PC-3 (cell line): ENCODE data around the gene PSAPL1. TPM values are rescaled to one million over a fixed set of nuclear protein-coding genes. Genes with fewer than 3 reads are reported as not detected.

Experiments
- ATAC-seq: fragments of 200-7000 bp; cut with Tn5 transposase; 2 replicates; pipeline ENCODE4 v1.9.1; 2020; ENCODE audit warnings: mild to moderate bottlenecking, moderate library complexity
- BruUV-seq: library from RNA; stranded (reverse); fragments of 400-500 nt; replicated peaks from 2 replicates; lab custom pipeline; 2021; lab: Mats Ljungman, UMichigan
- CTCF ChIA-PET: fragments of 300-600 bp; sonication (Branson Sonifier 250); formaldehyde crosslinking; loops from one replicate; lab custom pipeline; 2022; ENCODE audit warnings: antibody characterized with exemption; lab: Charles Lee
- POLR2A ChIA-PET: fragments of 300-600 bp; sonication (Branson Sonifier 250); formaldehyde crosslinking; loops from one replicate; lab custom pipeline; 2022; ENCODE audit warnings: antibody characterized with exemption; ENCODE audit not compliant: unreplicated experiment; lab: Charles Lee
- DNase-seq: peaks from one replicate; pipeline ENCODE4 v3.0.0-alpha.2; 2015
- H2AFZ ChIP-seq: fragments of 300-600 bp; sonication (generic); 2 replicates; pipeline ENCODE4 v1.6.0; 2016; ENCODE audit warnings: antibody characterized with exemption, low read length
- H3F3A ChIP-seq: fragments of 300-600 bp; sonication (generic); one replicate; pipeline ENCODE4 v1.6.0; 2017; ENCODE audit warnings: antibody characterized with exemption, low read length, control low read depth, mild to moderate bottlenecking; ENCODE audit not compliant: unreplicated experiment
- H3K27ac ChIP-seq: fragments of 300-600 bp; sonication (generic); 2 replicates; pipeline ENCODE4 v1.5.1; 2016; ENCODE audit warnings: mild to moderate bottlenecking, low read length
- H3K27me3 ChIP-seq: fragments of 300-600 bp; sonication (generic); 2 replicates; pipeline ENCODE4 v1.6.1; 2016; ENCODE audit warnings: low read length, mixed read lengths
- H3K36me3 ChIP-seq: fragments of 300-600 bp; sonication (generic); 2 replicates; pipeline ENCODE4 v1.6.1; 2016; ENCODE audit warnings: low read depth, mixed run types, low read length, mixed read lengths
- H3K4me1 ChIP-seq: fragments of 300-600 bp; sonication (generic); 2 replicates; pipeline ENCODE4 v1.5.1; 2016; ENCODE audit warnings: low read length; ENCODE audit not compliant: insufficient read depth
- H3K4me2 ChIP-seq: fragments of 300-600 bp; sonication (generic); 2 replicates; pipeline ENCODE4 v1.6.0; 2016; ENCODE audit warnings: low read length
- H3K4me3 ChIP-seq: fragments of 300-600 bp; sonication (generic); 2 replicates; pipeline ENCODE4 v1.5.1; 2016; ENCODE audit warnings: mild to moderate bottlenecking, low read length, mixed read lengths
- H3K79me2 ChIP-seq: fragments of 300-600 bp; sonication (generic); 2 replicates; pipeline ENCODE4 v1.6.1; 2017; ENCODE audit warnings: low read length, mixed read lengths
- H3K9ac ChIP-seq: fragments of 300-600 bp; sonication (generic); 2 replicates; pipeline ENCODE4 v1.6.0; 2016; ENCODE audit warnings: mild to moderate bottlenecking, low read length
- H3K9me2 ChIP-seq: fragments of 300-600 bp; sonication (generic); replicated peaks from 2 replicates; pipeline ENCODE4 v1.6.1; 2016; ENCODE audit warnings: mixed run types, low read length, mixed read lengths
- H3K9me3 ChIP-seq: fragments of 300-600 bp; sonication (generic); 2 replicates; pipeline ENCODE4 v1.6.1; 2016; ENCODE audit warnings: low read length, mixed read lengths
- H4K20me1 ChIP-seq: fragments of 300-600 bp; sonication (generic); 2 replicates; pipeline ENCODE4 v1.6.1; 2016; ENCODE audit warnings: low read length, mixed read lengths
- EZH2 ChIP-seq: fragments of 300-600 bp; sonication (generic); IDR thresholded peaks from one replicate; pipeline ENCODE4 v1.6.1; 2017; ENCODE audit warnings: antibody characterized with exemption, mild to moderate bottlenecking, low read length; ENCODE audit not compliant: unreplicated experiment
- EZH2phosphoT487 ChIP-seq: fragments of 300-600 bp; sonication (generic); IDR thresholded peaks from 2 replicates; pipeline ENCODE4 v1.6.1; 2018; ENCODE audit warnings: mild to moderate bottlenecking, antibody characterized with exemption, low read length, borderline replicate concordance
- intact Hi-C: fragments of 100-400 bp; cut with micrococcal nuclease; formaldehyde crosslinking; loops from 2 replicates; pipeline ENCODE4 v1.9.0; 2023
- total RNA-seq: library from RNA; depleted of rRNA; stranded (reverse); fragments of >200 nt; gene quantifications from 2 replicates; pipeline ENCODE4 v1.2.3, GENCODE V29; 2014
- TF ChIP-seq, protein P1 (sequence below): fragments of 300-600 bp; sonication (generic); conservative IDR thresholded peaks from 2 replicates; pipeline ENCODE4 v1.5.1; 2017; ENCODE audit warnings: antibody characterized with exemption, low read depth, mild to moderate bottlenecking, low read length

Gene PSAPL1
- total RNA-seq, 1 experiment from 2014 or later = 0.15 TPM

DNA sequence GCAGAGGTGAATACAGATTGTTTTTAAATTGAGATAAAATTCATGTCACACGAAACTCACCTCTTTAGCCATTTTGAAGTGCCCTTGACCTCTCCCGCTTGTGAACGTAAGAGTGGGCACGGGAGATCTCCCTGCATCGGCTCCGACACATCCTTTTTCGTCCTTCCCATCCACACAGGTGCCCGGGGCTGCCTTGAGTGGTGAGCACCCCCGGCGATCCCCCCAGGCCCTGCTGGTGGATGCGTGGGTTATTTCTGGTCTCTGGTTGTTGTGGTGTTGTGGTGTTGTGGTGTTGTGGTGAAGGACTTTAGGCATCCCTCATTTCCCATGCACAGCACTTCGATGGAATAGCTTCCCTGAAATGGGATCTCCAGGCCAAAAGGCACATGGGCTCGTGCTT is 46.1 kb downstream of the PSAPL1 start:
- peaks cover 4% of the 10 kb centered on the region; the same call in 1 of the 2 replicates for H3K4me1 ChIP-seq
- ATAC-seq = no peak
- no peak overlapping the region for H3K4me2 ChIP-seq

DNA sequence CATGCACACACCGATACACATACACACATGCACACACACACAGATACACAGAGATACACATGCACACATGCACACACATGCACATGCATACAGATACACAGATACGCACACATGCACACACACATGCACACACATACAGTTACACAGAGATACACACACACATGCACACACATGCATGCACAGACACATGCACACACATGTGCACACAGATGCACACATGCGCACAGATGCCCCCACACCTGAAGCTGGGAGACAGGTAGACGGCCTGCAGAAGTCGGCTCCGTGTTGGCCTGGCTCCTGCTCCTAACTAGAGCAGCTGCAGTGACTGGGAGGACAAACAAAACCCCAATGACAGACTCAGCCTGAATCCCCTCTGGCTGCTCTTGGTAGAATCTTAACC is 46.8 kb downstream of the PSAPL1 start:
- H3K27me3 ChIP-seq = no peaks in the 10 kb centered on the region
- H3K9ac ChIP-seq = no peak overlapping the region
- no peak overlapping the region for H3K27ac ChIP-seq
- POLR2A ChIA-PET = no interaction called here
- H3K9me2 ChIP-seq = no peaks in the 10 kb centered on the region
- no peaks in the 10 kb centered on the region for H4K20me1 ChIP-seq
- no peaks in the 10 kb centered on the region for H3F3A ChIP-seq
- CTCF ChIA-PET = no interaction called here
- no peaks in the 10 kb centered on the region for H3K79me2 ChIP-seq
- no peak overlapping the region for H2AFZ ChIP-seq
- DNase-seq (no peak), ATAC-seq (no peak)
- H3K4me1 ChIP-seq = no peaks in the 10 kb centered on the region
- BruUV-seq = no TSS peak
- no peak overlapping the region for H3K4me3 ChIP-seq
- H3K4me2 ChIP-seq = no peak overlapping the region
- intact Hi-C loops = no loop called here
- no peaks in the 10 kb centered on the region for H3K36me3 ChIP-seq
- TF ChIP-seq, protein P1, sequence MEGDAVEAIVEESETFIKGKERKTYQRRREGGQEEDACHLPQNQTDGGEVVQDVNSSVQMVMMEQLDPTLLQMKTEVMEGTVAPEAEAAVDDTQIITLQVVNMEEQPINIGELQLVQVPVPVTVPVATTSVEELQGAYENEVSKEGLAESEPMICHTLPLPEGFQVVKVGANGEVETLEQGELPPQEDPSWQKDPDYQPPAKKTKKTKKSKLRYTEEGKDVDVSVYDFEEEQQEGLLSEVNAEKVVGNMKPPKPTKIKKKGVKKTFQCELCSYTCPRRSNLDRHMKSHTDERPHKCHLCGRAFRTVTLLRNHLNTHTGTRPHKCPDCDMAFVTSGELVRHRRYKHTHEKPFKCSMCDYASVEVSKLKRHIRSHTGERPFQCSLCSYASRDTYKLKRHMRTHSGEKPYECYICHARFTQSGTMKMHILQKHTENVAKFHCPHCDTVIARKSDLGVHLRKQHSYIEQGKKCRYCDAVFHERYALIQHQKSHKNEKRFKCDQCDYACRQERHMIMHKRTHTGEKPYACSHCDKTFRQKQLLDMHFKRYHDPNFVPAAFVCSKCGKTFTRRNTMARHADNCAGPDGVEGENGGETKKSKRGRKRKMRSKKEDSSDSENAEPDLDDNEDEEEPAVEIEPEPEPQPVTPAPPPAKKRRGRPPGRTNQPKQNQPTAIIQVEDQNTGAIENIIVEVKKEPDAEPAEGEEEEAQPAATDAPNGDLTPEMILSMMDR = no peak
- TF ChIP-seq EZH2phosphoT487 = no peak
- TF ChIP-seq EZH2 = no peak
- H3K9me3 ChIP-seq = no peaks in the 10 kb centered on the region

More for the DNA sequence above, 46.1 kb downstream of the PSAPL1 start:
- Histone ChIP-seq H3K4me3 (no peak overlapping the region), H3K27ac (no peak overlapping the region), H3F3A (no peaks in the 10 kb centered on the region), H3K79me2 (no peaks in the 10 kb centered on the region), H2AFZ (no peak overlapping the region), H3K9me3 (no peaks in the 10 kb centered on the region), H3K27me3 (no peaks in the 10 kb centered on the region), H3K36me3 (no peaks in the 10 kb centered on the region), H3K9ac (no peak overlapping the region), H4K20me1 (no peaks in the 10 kb centered on the region), H3K9me2 (no peaks in the 10 kb centered on the region)
- intact Hi-C loops = no loop called here
- ChIA-PET CTCF (no interaction called here), POLR2A (no interaction called here)
- no peak for DNase-seq
- BruUV-seq = no TSS peak
- TF ChIP-seq, protein P1 = no peak
- TF ChIP-seq EZH2phosphoT487 (no peak), EZH2 (no peak)

DNA sequence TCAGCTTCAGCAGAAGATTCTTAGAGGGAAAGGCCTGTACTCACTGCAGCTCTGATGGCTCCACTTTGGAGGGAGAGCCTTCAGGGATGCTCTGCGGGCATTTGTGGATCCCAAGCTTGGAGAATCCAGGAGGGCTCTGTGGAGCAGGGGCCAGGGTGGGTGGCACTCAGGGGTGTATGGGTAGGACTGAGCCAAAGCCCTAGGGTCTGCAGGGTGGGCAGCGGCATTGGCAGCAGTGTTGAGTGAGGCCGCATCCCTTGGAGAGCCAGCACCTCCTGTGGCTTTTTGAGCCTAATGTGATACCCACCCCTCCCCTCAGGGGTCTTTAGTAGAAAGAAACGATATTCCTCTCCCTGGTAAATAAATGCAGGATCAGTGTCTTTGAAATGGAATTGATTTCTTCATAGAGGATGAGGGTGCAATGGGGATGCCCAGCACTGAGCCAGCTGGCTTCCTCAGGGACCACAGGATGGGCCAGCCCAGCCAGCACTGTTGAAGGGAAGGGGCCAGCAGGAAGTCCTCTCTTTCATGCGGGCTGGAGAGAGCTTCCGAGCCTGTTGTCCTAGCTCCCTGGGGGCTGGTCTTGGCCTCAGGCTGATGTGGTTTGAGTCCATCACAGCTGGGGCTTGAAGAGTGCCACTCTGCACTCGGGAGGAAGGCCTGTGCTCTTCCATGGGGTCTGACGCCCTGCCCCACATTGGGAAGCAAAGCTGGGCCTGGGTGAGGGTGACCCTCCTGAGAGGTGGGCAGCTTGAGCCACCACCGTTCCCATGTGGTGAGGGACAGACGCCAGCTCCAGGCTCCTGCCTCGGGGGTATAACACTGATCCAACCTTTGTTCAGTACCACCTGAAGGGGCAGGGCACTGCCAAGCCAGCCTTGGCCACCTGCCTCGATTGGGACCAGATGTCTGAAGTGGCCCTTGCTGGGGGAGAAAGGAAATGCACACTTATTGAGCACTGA is 49.5 kb downstream of the PSAPL1 start:
- no peak overlapping the region for H3K27ac ChIP-seq
- ATAC-seq = no peak
- no peak for DNase-seq
- no peak for TF ChIP-seq EZH2
- TF ChIP-seq EZH2phosphoT487 = no peak
- TF ChIP-seq, protein P1 = no peak
- H2AFZ ChIP-seq = no peak overlapping the region
- no peaks in the 10 kb centered on the region for H3K79me2 ChIP-seq
- H3K9me2 ChIP-seq = no peaks in the 10 kb centered on the region
- no peaks in the 10 kb centered on the region for H4K20me1 ChIP-seq
- H3K36me3 ChIP-seq = no peaks in the 10 kb centered on the region
- no peak overlapping the region for H3K4me3 ChIP-seq
- ChIA-PET CTCF (no interaction called here), POLR2A (no interaction called here)
- H3F3A ChIP-seq = no peaks in the 10 kb centered on the region
- no peaks in the 10 kb centered on the region for H3K4me1 ChIP-seq
- no peak overlapping the region for H3K4me2 ChIP-seq
- no peaks in the 10 kb centered on the region for H3K27me3 ChIP-seq
- no peak overlapping the region for H3K9ac ChIP-seq
- no TSS peak for BruUV-seq
- H3K9me3 ChIP-seq = no peaks in the 10 kb centered on the region
- intact Hi-C loops = no loop called here
